DOHH2 (cell line): ENCODE results near the gene TTC28.

ENCODE experiments used
- H3F3A ChIP-seq: fragments of 200-600 bp; sonication (generic), shearing (Covaris generic); 2 replicates; pipeline ENCODE4 v1.6.0; 2016; ENCODE audit warnings: antibody characterized with exemption, mild to moderate bottlenecking; ENCODE audit not compliant: control insufficient read depth, insufficient read depth
- H3K27ac ChIP-seq: fragments of 200-600 bp; sonication (generic); 2 replicates; pipeline ENCODE4 v1.5.1; 2014; ENCODE audit warnings: low read depth, mild to moderate bottlenecking, low read length, moderate library complexity
- H3K27me3 ChIP-seq: fragments of 200-600 bp; sonication (generic); 2 replicates; pipeline ENCODE4 v1.6.1; 2014; ENCODE audit warnings: mild to moderate bottlenecking, low read length, mixed read lengths; ENCODE audit not compliant: control insufficient read depth
- H3K36me3 ChIP-seq: fragments of 200-600 bp; sonication (generic); 2 replicates; pipeline ENCODE4 v1.6.1; 2014; ENCODE audit warnings: mild to moderate bottlenecking, low read length, moderate library complexity, mixed read lengths; ENCODE audit not compliant: control insufficient read depth
- H3K4me1 ChIP-seq: fragments of 200-600 bp; sonication (generic); 2 replicates; pipeline ENCODE4 v1.6.1; 2014; ENCODE audit warnings: mild to moderate bottlenecking, low read length, mixed read lengths; ENCODE audit not compliant: control insufficient read depth
- H3K4me2 ChIP-seq: fragments of 200-600 bp; sonication (generic); 2 replicates; pipeline ENCODE4 v1.6.0; 2014; ENCODE audit warnings: mild to moderate bottlenecking, low read length, moderate library complexity
- H3K4me3 ChIP-seq: fragments of 200-600 bp; sonication (generic); 2 replicates; pipeline ENCODE4 v1.5.1; 2014; ENCODE audit warnings: mild to moderate bottlenecking, low read length, mixed read lengths
- H3K79me2 ChIP-seq: fragments of 200-600 bp; sonication (generic); 2 replicates; pipeline ENCODE4 v1.6.1; 2014; ENCODE audit warnings: mild to moderate bottlenecking, low read length, mixed read lengths; ENCODE audit not compliant: control insufficient read depth
- H3K9me2 ChIP-seq: fragments of 200-600 bp; sonication (generic); replicated peaks from 2 replicates; pipeline ENCODE4 v1.6.1; 2014; ENCODE audit warnings: mild to moderate bottlenecking, low read length, mixed read lengths; ENCODE audit not compliant: control insufficient read depth
- H3K9me3 ChIP-seq: fragments of 200-600 bp; sonication (generic); 2 replicates; pipeline ENCODE4 v1.6.1; 2014; ENCODE audit warnings: antibody characterized with exemption, low read length, mixed read lengths; ENCODE audit not compliant: control insufficient read depth, insufficient read depth
- H4K20me1 ChIP-seq: fragments of 200-600 bp; sonication (generic); 2 replicates; pipeline ENCODE4 v1.6.0; 2014; ENCODE audit warnings: low read depth, mild to moderate bottlenecking, antibody characterized with exemption, low read length, moderate library complexity; ENCODE audit not compliant: control insufficient read depth, insufficient read depth
- CTCF ChIP-seq: fragments of 200-600 bp; sonication (generic); IDR thresholded peaks from one replicate; pipeline ENCODE4 v1.5.1; 2014; ENCODE audit warnings: antibody characterized with exemption, mild to moderate bottlenecking, low read depth, low read length; ENCODE audit not compliant: poor library complexity, severe bottlenecking
- EZH2phosphoT487 ChIP-seq: fragments of 200-600 bp; sonication (generic); IDR thresholded peaks from 2 replicates; pipeline ENCODE4 v1.6.1; 2017; ENCODE audit warnings: borderline replicate concordance, mild to moderate bottlenecking, antibody characterized with exemption, low read length, moderate library complexity, mixed read lengths

Gene TTC28

GRCh38 chr22:28310299-28310698 is 369.3 kb downstream of the TTC28 start:
- Histone ChIP-seq H3K4me2 (no peak overlapping the region), H3K27me3 (peaks cover 3% of the 10 kb centered on the region; the same call in 1 of the 2 replicates), H3K27ac (no peak overlapping the region), H3K36me3 (no peaks in the 10 kb centered on the region), H3F3A (no peaks in the 10 kb centered on the region), H3K4me1 (no peaks in the 10 kb centered on the region), H4K20me1 (no peaks in the 10 kb centered on the region), H3K79me2 (no peaks in the 10 kb centered on the region), H3K9me3 (no peaks in the 10 kb centered on the region), H3K4me3 (no peak overlapping the region), H3K9me2 (no peaks in the 10 kb centered on the region)
- no peak for TF ChIP-seq EZH2phosphoT487
- no peak for TF ChIP-seq CTCF

DNA sequence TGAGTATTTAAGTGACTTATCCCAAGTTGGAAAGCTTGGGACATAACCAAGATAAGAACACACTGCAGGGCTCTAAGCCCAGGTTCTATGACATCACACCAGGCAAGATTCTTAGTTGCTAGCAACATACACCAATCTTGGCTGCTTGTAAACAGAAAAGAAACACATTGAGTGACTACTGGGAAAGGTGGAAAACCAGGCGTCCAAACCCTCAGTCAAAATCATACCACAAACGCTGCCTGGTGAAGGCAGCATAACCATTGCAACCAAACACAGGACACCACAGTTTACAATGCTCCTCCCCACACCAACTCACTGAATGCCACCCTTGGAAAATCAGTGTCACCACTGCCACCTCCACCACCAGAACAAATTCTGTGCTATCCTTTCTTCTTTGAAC is 379.9 kb downstream of the TTC28 start:
- TF ChIP-seq EZH2phosphoT487 (no peak), CTCF (no peak)
- H3K9me2 ChIP-seq: no peaks in the 10 kb centered on the region
- no peaks in the 10 kb centered on the region; the same call in 1 of the 2 replicates for H3K27me3 ChIP-seq
- no peak overlapping the region for H3K4me2 ChIP-seq
- H3K27ac ChIP-seq: no peak overlapping the region
- H4K20me1 ChIP-seq: no peaks in the 10 kb centered on the region
- H3K36me3 ChIP-seq: no peaks in the 10 kb centered on the region
- no peaks in the 10 kb centered on the region for H3K4me1 ChIP-seq
- H3K79me2 ChIP-seq: no peaks in the 10 kb centered on the region
- H3K4me3 ChIP-seq: no peak overlapping the region
- no peaks in the 10 kb centered on the region for H3K9me3 ChIP-seq
- H3F3A ChIP-seq: no peaks in the 10 kb centered on the region

DNA sequence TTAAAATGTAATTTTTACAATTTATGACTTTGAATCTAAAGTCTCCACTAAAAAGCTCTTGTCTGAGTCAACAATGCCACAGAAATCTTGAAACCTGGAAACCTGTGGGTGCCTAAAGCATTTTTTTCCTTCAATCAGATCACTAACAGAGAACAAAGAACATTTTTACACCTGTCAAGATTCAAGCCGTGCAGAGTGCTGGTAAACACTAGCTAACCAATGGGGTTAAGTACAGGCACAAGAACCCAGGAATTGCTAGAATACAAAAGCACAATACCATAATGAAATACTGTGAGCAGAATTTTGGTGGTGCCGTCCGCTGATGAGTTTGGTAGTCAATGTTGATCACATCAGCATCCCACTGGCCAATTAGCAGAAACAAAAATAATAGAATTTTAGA is 380.3 kb downstream of the TTC28 start:
- no peaks in the 10 kb centered on the region for H4K20me1 ChIP-seq
- no peaks in the 10 kb centered on the region for H3F3A ChIP-seq
- no peaks in the 10 kb centered on the region for H3K36me3 ChIP-seq
- H3K79me2 ChIP-seq: no peaks in the 10 kb centered on the region
- H3K4me2 ChIP-seq: no peak overlapping the region
- H3K27me3 ChIP-seq: no peaks in the 10 kb centered on the region; the same call in 1 of the 2 replicates
- H3K4me1 ChIP-seq: no peaks in the 10 kb centered on the region
- no peaks in the 10 kb centered on the region for H3K9me3 ChIP-seq
- no peaks in the 10 kb centered on the region for H3K9me2 ChIP-seq
- no peak overlapping the region for H3K27ac ChIP-seq
- no peak for TF ChIP-seq EZH2phosphoT487
- no peak for TF ChIP-seq CTCF
- no peak overlapping the region for H3K4me3 ChIP-seq

GRCh38 chr22:28297504-28297903 is 382.1 kb downstream of the TTC28 start:
- TF ChIP-seq CTCF (no peak), EZH2phosphoT487 (no peak)
- no peaks in the 10 kb centered on the region for H3K36me3 ChIP-seq

More at GRCh38 chr22:28297504-28297903, 382.1 kb downstream of the TTC28 start:
- no peaks in the 10 kb centered on the region for H3K79me2 ChIP-seq
- no peaks in the 10 kb centered on the region for H3K9me3 ChIP-seq
- H3K27ac ChIP-seq: no peak overlapping the region
- no peaks in the 10 kb centered on the region for H4K20me1 ChIP-seq
- H3K4me2 ChIP-seq: no peak overlapping the region
- H3F3A ChIP-seq: no peaks in the 10 kb centered on the region
- H3K4me1 ChIP-seq: no peaks in the 10 kb centered on the region
- peaks cover 5% of the 10 kb centered on the region for H3K27me3 ChIP-seq
- no peaks in the 10 kb centered on the region for H3K9me2 ChIP-seq
- H3K4me3 ChIP-seq: no peak overlapping the region
